SK-N-SH (cell line): ENCODE data around the gene PTGIS. TPM values are rescaled to one million over a fixed set of nuclear protein-coding genes. Genes with fewer than 3 reads are reported as not detected.
A peak's percentile ranks its signal among the peaks of the same experiment; 100 is the strongest.

ENCODE experiments used
- CTCF ChIA-PET: fragments of 300-600, 350-600 bp; formaldehyde crosslinking; extraction: SDS; loops from one replicate; lab custom pipeline; 2021; lab: Yijun Ruan, JAX
- POLR2A ChIA-PET: fragments of 350-600 bp; sonication (Branson Sonifier 250); formaldehyde crosslinking; extraction: SDS; loops from one replicate; lab custom pipeline; 2020; ENCODE audit warnings: antibody characterized with exemption, inconsistent platforms; lab: Yijun Ruan, JAX
- DNase-seq: peaks from one replicate; pipeline ENCODE4 v3.0.0; 2012
- H2AFZ ChIP-seq: fragments of 200-600 bp; sonication (generic); 2 replicates; pipeline ENCODE4 v1.8.1; 2016; ENCODE audit warnings: antibody characterized with exemption, mild to moderate bottlenecking, low read depth
- H3F3A ChIP-seq: fragments of 200-600 bp; sonication (generic); replicated peaks from 2 replicates; pipeline ENCODE3; 2016; ENCODE audit warnings: antibody characterized with exemption, mild to moderate bottlenecking; ENCODE audit not compliant: insufficient read depth
- H3K27ac ChIP-seq, 2 experiments: fragments of 200-500 bp in 1 of 2; fragments of 200-600 bp in 1 of 2; sonication (Bioruptor generic) in 1 of 2; sonication (generic), shearing (Covaris generic) in 1 of 2; 2 replicates each; pipeline versions ENCODE4 v1.5.1 to v1.6.1; 2014 to 2016; ENCODE audit warnings: low read depth in 2 of 2, inconsistent platforms in 1 of 2, low read length in 1 of 2, mild to moderate bottlenecking in 1 of 2, mixed read lengths in 1 of 2
- H3K27me3 ChIP-seq: fragments of 200-600 bp; sonication (generic), shearing (Covaris generic); 2 replicates; pipeline ENCODE4 v1.6.1; 2016; ENCODE audit warnings: mixed run types; ENCODE audit not compliant: insufficient read depth
- H3K36me3 ChIP-seq, 2 experiments: fragments of 200-500 bp in 1 of 2; fragments of 200-600 bp in 1 of 2; sonication (Bioruptor generic) in 1 of 2; sonication (generic) in 1 of 2; replicated peaks in 1 of 2; 2 replicates each; pipeline versions ENCODE3 to v1.5.1; 2014 to 2016; ENCODE audit warnings: low read length in 1 of 2, mild to moderate bottlenecking in 1 of 2; ENCODE audit not compliant: insufficient read depth in 2 of 2, control insufficient read depth in 1 of 2
- H3K4me1 ChIP-seq, 2 experiments: fragments of 200-500 bp in 1 of 2; fragments of 200-600 bp in 1 of 2; sonication (Bioruptor generic) in 1 of 2; sonication (generic), shearing (Covaris generic) in 1 of 2; 2 replicates each; pipeline versions ENCODE4 v1.5.1 to v1.6.1; 2014 to 2016; ENCODE audit warnings: low read depth in 1 of 2, low read length in 1 of 2, mixed run types in 1 of 2; ENCODE audit not compliant: insufficient read depth in 2 of 2, control insufficient read depth in 1 of 2
- H3K4me2 ChIP-seq: fragments of 200-600 bp; sonication (generic), shearing (Covaris generic); 2 replicates; pipeline ENCODE4 v1.6.1; 2017; ENCODE audit warnings: mixed run types
- H3K4me3 ChIP-seq, 2 experiments: fragments of 200-500 bp in 1 of 2; fragments of 200-600 bp in 1 of 2; sonication (Bioruptor generic) in 1 of 2; sonication (generic), shearing (Covaris generic) in 1 of 2; 2 replicates each; pipeline versions ENCODE4 v1.5.1 to v1.8.1; 2014 to 2016; ENCODE audit warnings: low read depth in 2 of 2, inconsistent platforms in 1 of 2, low read length in 1 of 2, mild to moderate bottlenecking in 1 of 2, mixed read lengths in 1 of 2, moderate library complexity in 1 of 2
- H3K79me2 ChIP-seq: fragments of 200-600 bp; sonication (generic); 2 replicates; pipeline ENCODE4 v1.8.1; 2017; ENCODE audit warnings: mild to moderate bottlenecking; ENCODE audit not compliant: insufficient read depth
- H3K9ac ChIP-seq: fragments of 200-600 bp; sonication (generic); 2 replicates; pipeline ENCODE4 v1.6.1; 2017; ENCODE audit warnings: mixed run types
- H3K9me2 ChIP-seq: fragments of 200-600 bp; sonication (generic); 2 replicates; pipeline ENCODE4 v1.6.1; 2017; ENCODE audit warnings: mixed run types
- H3K9me3 ChIP-seq: fragments of 200-600 bp; sonication (generic); 2 replicates; pipeline ENCODE4 v1.6.1; 2017; ENCODE audit warnings: mixed run types, mild to moderate bottlenecking, moderate library complexity
- H4K20me1 ChIP-seq: fragments of 200-600 bp; sonication (generic); 2 replicates; pipeline ENCODE4 v1.6.1; 2017; ENCODE audit warnings: mild to moderate bottlenecking, mixed run types; ENCODE audit not compliant: insufficient read depth
- CHD2 ChIP-seq: fragments of 150-350 bp; IDR thresholded peaks from 2 replicates; pipeline ENCODE4 v1.6.1; 2018; ENCODE audit warnings: low read length; ENCODE audit not compliant: partially characterized antibody
- CTCF ChIP-seq: fragments of 200-600 bp; sonication (generic); IDR thresholded peaks from 2 replicates; pipeline ENCODE4 v1.6.1; 2017; ENCODE audit warnings: antibody characterized with exemption, mild to moderate bottlenecking, moderate library complexity
- EZH2phosphoT487 ChIP-seq: fragments of 200-600 bp; sonication (generic); IDR thresholded peaks from 2 replicates; pipeline ENCODE4 v1.6.1; 2017; ENCODE audit warnings: low read depth, mixed run types, mild to moderate bottlenecking, antibody characterized with exemption, moderate library complexity, borderline replicate concordance
- JUND ChIP-seq: IDR thresholded peaks from 2 replicates; pipeline ENCODE4 v1.4.0; 2012
- MAX ChIP-seq: IDR thresholded peaks from 2 replicates; pipeline ENCODE4 v1.4.0; 2012; ENCODE audit warnings: low read depth
- MXI1 ChIP-seq: IDR thresholded peaks from 2 replicates; pipeline ENCODE4 v1.6.1; 2012; ENCODE audit warnings: mild to moderate bottlenecking, low read depth, low read length, improper control_type of control experiment
- PBX3 ChIP-seq: IDR thresholded peaks from 2 replicates; pipeline ENCODE4; 2012
- RAD21 ChIP-seq: IDR thresholded peaks from 2 replicates; pipeline ENCODE4 v1.6.1; 2012; ENCODE audit warnings: mild to moderate bottlenecking, low read length
- RFX5 ChIP-seq: IDR thresholded peaks from 2 replicates; pipeline ENCODE4 v1.6.1; 2012; ENCODE audit warnings: mild to moderate bottlenecking, improper control_type of control experiment, low read length
- SIN3A ChIP-seq: IDR thresholded peaks from 2 replicates; pipeline ENCODE4 v1.6.1; 2012; ENCODE audit warnings: low read depth, mild to moderate bottlenecking, low read length, moderate library complexity, borderline replicate concordance
- SMC3 ChIP-seq: IDR thresholded peaks from 2 replicates; pipeline ENCODE4 v1.6.1; 2012; ENCODE audit warnings: low read depth, low read length, improper control_type of control experiment
- TCF12 ChIP-seq: IDR thresholded peaks from 2 replicates; pipeline ENCODE4 v1.4.0; 2012
- WGBS: methylation state at CpG from one replicate; pipeline ENCODE4 v1.1.6; 2017; ENCODE audit warnings: low lambda C conversion rate; 5-methylcytosine and 5-hydroxymethylcytosine counted together
- polyA plus RNA-seq, 3 experiments: library from polyadenylated mRNA; depleted of rRNA; stranded (reverse); fragments of >200 nt; gene quantifications; 2 replicates each; pipeline ENCODE4 v1.2.3, GENCODE V29; 2012

PTGIS gene
- polyA plus RNA-seq, 1 of the 3 experiments (the other 2 are of a cell fraction): 1.0 TPM

GRCh38 chr20:49521356-49521755 is 46.6 kb downstream of the PTGIS start:
- no peak for DNase-seq
- no peaks in the 10 kb centered on the region for H3K4me1 ChIP-seq
- H3F3A ChIP-seq: no peaks in the 10 kb centered on the region
- no peak for TF ChIP-seq SMC3
- TF ChIP-seq JUND: no peak
- TF ChIP-seq RFX5: no peak
- H3K27ac ChIP-seq: no peak overlapping the region
- no peak overlapping the region for H3K4me2 ChIP-seq
- H3K79me2 ChIP-seq: no peaks in the 10 kb centered on the region
- 81% methylated on average over 4 of the region's 4 CpGs for WGBS
- ChIA-PET CTCF (interaction anchor here (1.3 to 3.4 kb wide), 6 partner anchors 13 to 368 kb away, joined by 3 to 25 read pairs (median 8); no protein-coding TSS in a partner anchor), POLR2A (no interaction called here)
- H3K36me3 ChIP-seq: no peaks in the 10 kb centered on the region
- no peaks in the 10 kb centered on the region for H3K27me3 ChIP-seq
- no peaks in the 10 kb centered on the region for H4K20me1 ChIP-seq
- H2AFZ ChIP-seq: no peak overlapping the region
- H3K9me3 ChIP-seq: no peaks in the 10 kb centered on the region
- H3K9ac ChIP-seq: no peak overlapping the region
- H3K4me3 ChIP-seq: no peak overlapping the region
- H3K9me2 ChIP-seq: no peaks in the 10 kb centered on the region

- no peak overlapping the region for H3K27ac ChIP-seq
- TF ChIP-seq MXI1 (no peak), EZH2phosphoT487 (no peak), TCF12 (no peak), MAX (no peak), CHD2 (no peak), SMC3 (no peak)
- TF ChIP-seq, all 33 proteins: peak for 0
- POLR2A ChIA-PET: no interaction called here
- Histone ChIP-seq H3K4me1 (no peaks in the 10 kb centered on the region), H3K36me3 (no peaks in the 10 kb centered on the region), H3F3A (no peaks in the 10 kb centered on the region), H3K9me2 (no peaks in the 10 kb centered on the region), H2AFZ (no peak overlapping the region), H4K20me1 (no peaks in the 10 kb centered on the region), H3K79me2 (no peaks in the 10 kb centered on the region), H3K9ac (no peak overlapping the region), H3K4me2 (no peak overlapping the region), H3K27me3 (no peaks in the 10 kb centered on the region), H3K4me3 (no peak overlapping the region), H3K9me3 (no peaks in the 10 kb centered on the region)
- CTCF ChIA-PET: interaction anchor here (1.3 to 15.8 kb wide), 7 partner anchors 11 to 187 kb away, joined by 3 to 317 read pairs (median 13); no protein-coding TSS in a partner anchor
- no peak for DNase-seq
- 93% methylated on average over 5 of the region's 5 CpGs for WGBS
These were observed 48.1 kb downstream of the PTGIS start for GRCh38 chr20:49519777-49520359.

- no peak overlapping the region for H3K27ac ChIP-seq
- no peak for DNase-seq
- no peaks in the 10 kb centered on the region for H3K9me2 ChIP-seq
- ChIA-PET CTCF (interaction anchor here (1.3 to 15.8 kb wide), 4 partner anchors 11 to 187 kb away, joined by 3 to 317 read pairs (median 14); no protein-coding TSS in a partner anchor), POLR2A (no interaction called here)
- no peaks in the 10 kb centered on the region for H3K9me3 ChIP-seq
- no peak overlapping the region for H3K9ac ChIP-seq
- TF ChIP-seq SIN3A (no peak), SMC3 (no peak), MAX (no peak), CTCF (no peak), RAD21 (no peak), PBX3 (peak; percentile 65)
- H3K36me3 ChIP-seq: no peaks in the 10 kb centered on the region
- no peaks in the 10 kb centered on the region for H3K4me1 ChIP-seq
- no peak overlapping the region for H3K4me3 ChIP-seq
- no peaks in the 10 kb centered on the region for H3K27me3 ChIP-seq
- no peaks in the 10 kb centered on the region for H3K79me2 ChIP-seq
- H4K20me1 ChIP-seq: no peaks in the 10 kb centered on the region
- no peak overlapping the region for H3K4me2 ChIP-seq
- H2AFZ ChIP-seq: no peak overlapping the region
- WGBS: 37% methylated on average over 4 of the region's 4 CpGs
- H3F3A ChIP-seq: no peaks in the 10 kb centered on the region
These were observed 48.7 kb downstream of the PTGIS start for GRCh38 chr20:49519212-49519712.
